Lung (tissue), 12 donors: ENCODE results near the gene MSTN. TPM values are rescaled to one million over a fixed set of nuclear protein-coding genes. Genes with fewer than 3 reads are reported as not detected.
"Not testable (repeated sequence)": the region's sequence is repeated elsewhere in the genome, so short reads cannot be mapped to it uniquely, and the experiment has no call there.

Experiments
- ATAC-seq: fragments of 200-7000 bp; cut with Tn5 transposase; one replicate; pipeline ENCODE4 v1.9.1; 2020; ENCODE audit warnings: moderate number of reproducible peaks; ENCODE audit not compliant: insufficient read depth, low FRiP score
- DNase-seq, 3 donors: peaks; one replicate each; pipeline ENCODE4 v3.0.0-alpha.2; 2013 to 2017
- H3K27ac ChIP-seq, 2 donors: one replicate each; pipeline ENCODE4 v1.5.1; 2013; ENCODE audit warnings: mild to moderate bottlenecking in 2 of 2, moderate library complexity in 2 of 2, control low read depth in 1 of 2, inconsistent platforms in 1 of 2, low read depth in 1 of 2, low read length in 1 of 2
- H3K27me3 ChIP-seq, 3 donors: one replicate each; pipeline ENCODE4 v1.5.1; 2013; ENCODE audit warnings: low read length in 2 of 3; ENCODE audit not compliant: control insufficient read depth in 3 of 3, insufficient read depth in 3 of 3
- H3K36me3 ChIP-seq, 4 donors: one replicate each; pipeline ENCODE4 v1.5.1; 2013; ENCODE audit warnings: low read length in 4 of 4, mild to moderate bottlenecking in 1 of 4, moderate library complexity in 1 of 4; ENCODE audit not compliant: control insufficient read depth in 4 of 4, insufficient read depth in 4 of 4
- H3K4me1 ChIP-seq, 5 donors: one replicate each; pipeline ENCODE4 v1.5.1; 2013; ENCODE audit warnings: low read length in 5 of 5, mild to moderate bottlenecking in 2 of 5, moderate library complexity in 1 of 5; ENCODE audit not compliant: control insufficient read depth in 5 of 5, insufficient read depth in 5 of 5
- H3K4me3 ChIP-seq: one replicate; pipeline ENCODE4 v1.5.1; 2013; ENCODE audit warnings: mild to moderate bottlenecking, control low read depth, moderate library complexity
- H3K9ac ChIP-seq, 2 donors: one replicate each; pipeline ENCODE4 v1.5.1; 2013; ENCODE audit warnings: low read length in 2 of 2, control low read depth in 1 of 2; ENCODE audit not compliant: insufficient read depth in 1 of 2
- H3K9me3 ChIP-seq, 4 donors: one replicate each; pipeline ENCODE4 v1.5.1; 2013; ENCODE audit warnings: low read length in 3 of 4, mild to moderate bottlenecking in 1 of 4, moderate library complexity in 1 of 4; ENCODE audit not compliant: control insufficient read depth in 4 of 4, insufficient read depth in 3 of 4
- CTCF ChIP-seq: IDR thresholded peaks from 2 replicates; pipeline ENCODE4 v1.5.1; 2012; ENCODE audit warnings: mild to moderate bottlenecking; ENCODE audit errors: control extremely low read depth, extremely low read depth
- WGBS, 2 donors: extraction: QIAGEN DNeasy Blood & Tissue Kit; methylation state at CpG; one replicate each; pipeline ENCODE4 v1.1.7; 2013; 5-methylcytosine and 5-hydroxymethylcytosine counted together
- polyA plus RNA-seq, 2 donors: library from polyadenylated mRNA; stranded (reverse); fragments of 200-250 nt; gene quantifications; one replicate each; pipeline ENCODE4 v1.2.1, GENCODE V29; 2013
- total RNA-seq, 2 donors: library from RNA; depleted of rRNA in 1 of 2; stranded (reverse); fragments of >200 nt in 1 of 2; gene quantifications; one replicate each; pipeline ENCODE4 v1.2.1, GENCODE V29; 2014 to 2021
- donor health status: control.
- donor health status: control.
- donor health status: Bipolar disorder and iron deficiency.
- donor health status: healthy.
- donor health status: DM: yes; HTN: yes; CAD: no.

Gene MSTN
- total and polyA plus RNA-seq, 4 donors, result 0.05 to 0.46 (median 0.25) TPM

- H3K36me3 ChIP-seq, result no peaks in the 10 kb centered on the region
- H3K4me3 ChIP-seq, result no peak overlapping the region
- ATAC-seq, result no peak
- H3K27ac ChIP-seq, result no peak overlapping the region
- no peak overlapping the region for H3K9ac ChIP-seq
- H3K4me1 ChIP-seq, result no peaks in the 10 kb centered on the region
- no peak for TF ChIP-seq CTCF
- no peaks in the 10 kb centered on the region for H3K9me3 ChIP-seq
- H3K27me3 ChIP-seq, result no peaks in the 10 kb centered on the region
- peak in 2 of 3 donors; percentile 11 to 12 for DNase-seq
Measured at GRCh38 chr2:190050001-190050400, 12.5 kb downstream of the MSTN start.

- Histone ChIP-seq H3K27me3 (no peaks in the 10 kb centered on the region), H3K9ac (no peak overlapping the region), H3K27ac (no peak overlapping the region), H3K4me1 (no peaks in the 10 kb centered on the region), H3K36me3 (no peaks in the 10 kb centered on the region), H3K9me3 (no peaks in the 10 kb centered on the region), H3K4me3 (no peak overlapping the region)
- 94 to 100% methylated on average over 2 of the region's 2 CpGs for WGBS, 2 donors
- TF ChIP-seq CTCF, result no peak
- DNase-seq (no peak), ATAC-seq (no peak)
Measured at GRCh38 chr2:190044866-190045265, 17.7 kb downstream of the MSTN start.

GRCh38 chr2:190043441-190043840, 19.1 kb downstream of the MSTN start:
- ATAC-seq (no peak), DNase-seq (no peak)
- H3K4me1 ChIP-seq, result no peaks in the 10 kb centered on the region
- no peak overlapping the region for H3K9ac ChIP-seq
- no peak for TF ChIP-seq CTCF
- no peaks in the 10 kb centered on the region for H3K9me3 ChIP-seq
- H3K4me3 ChIP-seq, result no peak overlapping the region
- H3K36me3 ChIP-seq, result no peaks in the 10 kb centered on the region
- no peak overlapping the region for H3K27ac ChIP-seq
- WGBS, 2 donors, result 83 to 90% methylated on average over 3 of the region's 3 CpGs
- H3K27me3 ChIP-seq, result no peaks in the 10 kb centered on the region

GRCh38 chr2:190036071-190036470, 26.5 kb downstream of the MSTN start:
- peak in 1 of 3 donors; percentile 13 for DNase-seq
- H3K36me3 ChIP-seq, result no peaks in the 10 kb centered on the region
- H3K9me3 ChIP-seq, result peaks cover 0 to 2% (median 0%) of the 10 kb centered on the region in 4 donors
- no peaks in the 10 kb centered on the region for H3K27me3 ChIP-seq
- ATAC-seq, result no peak
- H3K9ac ChIP-seq, result no peak overlapping the region
- no peak for TF ChIP-seq CTCF
- H3K4me3 ChIP-seq, result no peak overlapping the region
- 87 to 90% methylated on average over 2 of the region's 2 CpGs for WGBS, 2 donors
- H3K27ac ChIP-seq, result no peak overlapping the region
- no peaks in the 10 kb centered on the region for H3K4me1 ChIP-seq

GRCh38 chr2:190034417-190034816, 28.1 kb downstream of the MSTN start:
- H3K9me3 ChIP-seq, DNase-seq, H3K27ac ChIP-seq, H3K36me3 ChIP-seq, H3K27me3 ChIP-seq, ATAC-seq, H3K4me1 ChIP-seq, H3K4me3 ChIP-seq, H3K9ac ChIP-seq: not testable (repeated sequence)
- 90 to 95% methylated on average over 10 of the region's 10 CpGs for WGBS, 2 donors
